Karpas-422 (cell line): ENCODE data around the gene GPR17. TPM values are rescaled to one million over a fixed set of nuclear protein-coding genes. Genes with fewer than 3 reads are reported as not detected.

Experiments
- DNase-seq: peaks from one replicate; pipeline ENCODE4 v3.0.0-alpha.2; 2015
- H2AFZ ChIP-seq: fragments of 200-600 bp; sonication (generic); 2 replicates; pipeline ENCODE4 v1.6.1; 2014; ENCODE audit warnings: antibody characterized with exemption, low read length, mixed read lengths
- H3K27ac ChIP-seq: fragments of 200-600 bp; sonication (generic); 2 replicates; pipeline ENCODE4 v1.5.1; 2014; ENCODE audit warnings: mild to moderate bottlenecking, low read length, moderate library complexity
- H3K27me3 ChIP-seq: fragments of 200-600 bp; sonication (generic); 2 replicates; pipeline ENCODE4 v1.6.1; 2014; ENCODE audit warnings: low read length, mixed read lengths
- H3K36me3 ChIP-seq: fragments of 200-600 bp; sonication (generic); 2 replicates; pipeline ENCODE4 v1.6.1; 2014; ENCODE audit warnings: low read length, mixed read lengths; ENCODE audit not compliant: insufficient read depth
- H3K4me1 ChIP-seq: fragments of 200-600 bp; sonication (generic); 2 replicates; pipeline ENCODE4 v1.6.1; 2014; ENCODE audit warnings: mild to moderate bottlenecking, low read length, mixed read lengths
- H3K4me2 ChIP-seq: fragments of 200-600 bp; sonication (generic); 2 replicates; pipeline ENCODE4 v1.6.1; 2014; ENCODE audit warnings: low read length, low read depth, mild to moderate bottlenecking; ENCODE audit not compliant: poor library complexity, severe bottlenecking
- H3K4me3 ChIP-seq: fragments of 200-600 bp; sonication (generic); 2 replicates; pipeline ENCODE4 v1.5.1; 2014; ENCODE audit warnings: mild to moderate bottlenecking, antibody characterized with exemption, low read length, mixed read lengths
- H3K79me2 ChIP-seq: fragments of 200-600 bp; sonication (generic); 2 replicates; pipeline ENCODE4 v1.6.1; 2014; ENCODE audit warnings: mild to moderate bottlenecking, low read length, mixed read lengths
- H3K9ac ChIP-seq: fragments of 200-600 bp; sonication (generic); 2 replicates; pipeline ENCODE4 v1.6.0; 2014; ENCODE audit warnings: low read length
- H3K9me2 ChIP-seq: fragments of 200-600 bp; sonication (generic), shearing (Covaris generic); replicated peaks from 2 replicates; pipeline ENCODE4 v1.6.0; 2014; ENCODE audit warnings: mild to moderate bottlenecking, low read length, moderate library complexity; ENCODE audit not compliant: insufficient read depth
- H3K9me3 ChIP-seq: fragments of 300-700, 200-600 bp; sonication (generic); 2 replicates; pipeline ENCODE4 v1.6.1; 2014; ENCODE audit warnings: low read length, mixed read lengths
- H4K20me1 ChIP-seq: fragments of 200-600 bp; sonication (generic); 2 replicates; pipeline ENCODE4 v1.6.1; 2014; ENCODE audit warnings: mild to moderate bottlenecking, antibody characterized with exemption, low read length, low read depth; ENCODE audit not compliant: insufficient read depth
- total RNA-seq: library from RNA; depleted of rRNA; stranded (reverse); fragments of >200 nt; shearing (Covaris generic); gene quantifications from 2 replicates; pipeline ENCODE4 v1.2.3, GENCODE V29; 2014; ENCODE audit warnings: low replicate concordance

Gene GPR17
- total RNA-seq, 1 experiment from 2014 or later = not detected

- H4K20me1 ChIP-seq = no peaks in the 10 kb centered on the region
- H3K4me1 ChIP-seq = 0 out of 2 replicates have a peak, but pooled peaks cover 2% of the 10 kb centered on the region
- H3K27me3 ChIP-seq = no peaks in the 10 kb centered on the region
- H3K79me2 ChIP-seq = no peaks in the 10 kb centered on the region
- H3K4me3 ChIP-seq = no peak overlapping the region
- DNase-seq = no peak
- H3K36me3 ChIP-seq = no peaks in the 10 kb centered on the region
- H3K27ac ChIP-seq = no peak overlapping the region
- H3K9ac ChIP-seq = no peak overlapping the region
- H2AFZ ChIP-seq = no peak overlapping the region
- no peaks in the 10 kb centered on the region for H3K9me3 ChIP-seq
- no peaks in the 10 kb centered on the region for H3K9me2 ChIP-seq
- no peak overlapping the region for H3K4me2 ChIP-seq
Measured at GRCh38 chr2:127651971-127652550, 6.1 kb downstream of the GPR17 start.

GRCh38 chr2:127652786-127653357 lies 6.9 kb downstream of the GPR17 start:
- Histone ChIP-seq H3K9me3 (no peaks in the 10 kb centered on the region), H3K27ac (no peak overlapping the region), H3K4me1 (0 out of 2 replicates have a peak, but pooled peaks cover 2% of the 10 kb centered on the region), H3K27me3 (no peaks in the 10 kb centered on the region), H3K4me2 (no peak overlapping the region), H4K20me1 (no peaks in the 10 kb centered on the region), H3K4me3 (no peak overlapping the region), H3K9me2 (no peaks in the 10 kb centered on the region), H2AFZ (no peak overlapping the region), H3K9ac (no peak overlapping the region), H3K79me2 (no peaks in the 10 kb centered on the region), H3K36me3 (no peaks in the 10 kb centered on the region)
- no peak for DNase-seq

- no peak overlapping the region for H3K9ac ChIP-seq
- H3K27me3 ChIP-seq = no peaks in the 10 kb centered on the region
- no peak for DNase-seq
- H3K4me1 ChIP-seq = 0 out of 2 replicates have a peak, but pooled peaks cover 2% of the 10 kb centered on the region
- no peaks in the 10 kb centered on the region for H3K9me2 ChIP-seq
- no peak overlapping the region for H3K27ac ChIP-seq
- H2AFZ ChIP-seq = no peak overlapping the region
- no peak overlapping the region for H3K4me3 ChIP-seq
- no peaks in the 10 kb centered on the region for H3K79me2 ChIP-seq
- no peaks in the 10 kb centered on the region for H3K36me3 ChIP-seq
- H4K20me1 ChIP-seq = no peaks in the 10 kb centered on the region
- H3K4me2 ChIP-seq = no peak overlapping the region
- no peaks in the 10 kb centered on the region for H3K9me3 ChIP-seq
Measured at GRCh38 chr2:127653421-127654083, 7.6 kb downstream of the GPR17 start.

GRCh38 chr2:127654084-127654837 lies 8.3 kb downstream of the GPR17 start:
- no peaks in the 10 kb centered on the region for H3K9me2 ChIP-seq
- H3K4me1 ChIP-seq = 0 out of 2 replicates have a peak, but pooled peaks cover 2% of the 10 kb centered on the region
- no peak overlapping the region for H2AFZ ChIP-seq
- H3K9me3 ChIP-seq = no peaks in the 10 kb centered on the region
- no peak overlapping the region for H3K27ac ChIP-seq
- H3K79me2 ChIP-seq = no peaks in the 10 kb centered on the region
- H3K36me3 ChIP-seq = no peaks in the 10 kb centered on the region
- H3K9ac ChIP-seq = no peak overlapping the region
- H3K4me2 ChIP-seq = no peak overlapping the region
- H4K20me1 ChIP-seq = no peaks in the 10 kb centered on the region
- H3K4me3 ChIP-seq = no peak overlapping the region
- no peaks in the 10 kb centered on the region for H3K27me3 ChIP-seq
- DNase-seq = no peak

GRCh38 chr2:127654838-127655175 lies 8.9 kb downstream of the GPR17 start:
- no peaks in the 10 kb centered on the region for H3K36me3 ChIP-seq
- H3K4me2 ChIP-seq = no peak overlapping the region
- no peak overlapping the region for H3K4me3 ChIP-seq
- no peak overlapping the region for H3K27ac ChIP-seq
- H2AFZ ChIP-seq = no peak overlapping the region
- H3K9me3 ChIP-seq = no peaks in the 10 kb centered on the region
- DNase-seq = no peak
- no peaks in the 10 kb centered on the region for H3K27me3 ChIP-seq
- H3K9ac ChIP-seq = no peak overlapping the region
- no peaks in the 10 kb centered on the region for H3K79me2 ChIP-seq
- no peaks in the 10 kb centered on the region for H3K4me1 ChIP-seq
- no peaks in the 10 kb centered on the region for H4K20me1 ChIP-seq
- H3K9me2 ChIP-seq = no peaks in the 10 kb centered on the region

- Histone ChIP-seq H3K9ac (no peak overlapping the region), H3K9me3 (no peaks in the 10 kb centered on the region), H3K36me3 (no peaks in the 10 kb centered on the region), H3K27me3 (no peaks in the 10 kb centered on the region), H3K27ac (no peak overlapping the region), H3K4me1 (no peaks in the 10 kb centered on the region), H3K79me2 (no peaks in the 10 kb centered on the region), H3K9me2 (no peaks in the 10 kb centered on the region), H3K4me2 (no peak overlapping the region), H3K4me3 (no peak overlapping the region), H2AFZ (no peak overlapping the region), H4K20me1 (no peaks in the 10 kb centered on the region)
- DNase-seq = no peak
Measured at GRCh38 chr2:127655209-127656073, 9.5 kb downstream of the GPR17 start.

- Histone ChIP-seq H3K27ac (no peak overlapping the region), H3K9ac (no peak overlapping the region), H3K79me2 (no peaks in the 10 kb centered on the region), H3K4me3 (no peak overlapping the region), H3K9me3 (no peaks in the 10 kb centered on the region), H2AFZ (no peak overlapping the region), H3K4me1 (no peaks in the 10 kb centered on the region), H3K4me2 (no peak overlapping the region), H3K27me3 (no peaks in the 10 kb centered on the region), H4K20me1 (no peaks in the 10 kb centered on the region), H3K36me3 (no peaks in the 10 kb centered on the region), H3K9me2 (no peaks in the 10 kb centered on the region)
- no peak for DNase-seq
Measured at GRCh38 chr2:127656569-127657231, 10.7 kb downstream of the GPR17 start.
